RWPE2 (cell line): ENCODE results near the gene TMEM259.

ENCODE experiments used
- ATAC-seq: fragments of 200-7000 bp; cut with Tn5 transposase; 3 replicates; pipeline ENCODE4 v1.9.1; 2021; ENCODE audit warnings: low read depth
- DNase-seq: peaks from one replicate; pipeline ENCODE4 v3.0.0-alpha.2; 2020; ENCODE audit warnings: low spot score
- H3K27ac ChIP-seq: fragments of 450-650 bp; 2 replicates; pipeline ENCODE4 v1.5.1; 2017; ENCODE audit warnings: mild to moderate bottlenecking; ENCODE audit not compliant: poor library complexity, severe bottlenecking
- H3K27me3 ChIP-seq: fragments of 250-450 bp; sonication (Bioruptor Pico); 2 replicates; pipeline ENCODE4 v1.5.1; 2021; ENCODE audit warnings: mild to moderate bottlenecking, moderate library complexity; ENCODE audit not compliant: insufficient read depth, poor library complexity, severe bottlenecking
- H3K36me3 ChIP-seq: fragments of 250-450 bp; sonication (Bioruptor Pico); 2 replicates; pipeline ENCODE4 v1.5.1; 2020; ENCODE audit warnings: low read depth, mild to moderate bottlenecking, moderate library complexity
- H3K4me1 ChIP-seq: fragments of 250-450 bp; sonication (Bioruptor Pico); 2 replicates; pipeline ENCODE4 v1.5.1; 2021; ENCODE audit warnings: mild to moderate bottlenecking, moderate library complexity; ENCODE audit not compliant: insufficient read depth, poor library complexity, severe bottlenecking
- H3K4me3 ChIP-seq: fragments of 250-450 bp; sonication (Bioruptor Pico); 2 replicates; pipeline ENCODE4 v1.5.1; 2021; ENCODE audit warnings: mild to moderate bottlenecking, moderate library complexity; ENCODE audit not compliant: severe bottlenecking
- H3K9me3 ChIP-seq: fragments of 250-450 bp; sonication (Bioruptor Pico); 2 replicates; pipeline ENCODE4 v1.5.1; 2021; ENCODE audit warnings: mild to moderate bottlenecking, moderate library complexity; ENCODE audit not compliant: severe bottlenecking
- CTCF ChIP-seq: fragments of 450-650 bp; IDR thresholded peaks from one replicate; pipeline ENCODE4 v1.5.1; 2017; ENCODE audit warnings: mild to moderate bottlenecking, moderate library complexity; ENCODE audit not compliant: poor library complexity, severe bottlenecking

The TMEM259 gene

GRCh38 chr19:1055028-1055425 is 34.1 kb upstream of the TMEM259 start:
- no peaks in the 10 kb centered on the region for H3K27me3 ChIP-seq
- DNase-seq (no peak), ATAC-seq (no peak)
- TF ChIP-seq CTCF, result no peak
- H3K9me3 ChIP-seq, result no peaks in the 10 kb centered on the region
- H3K4me3 ChIP-seq, result no peak overlapping the region
- no peaks in the 10 kb centered on the region; the same call in 1 of the 2 replicates for H3K36me3 ChIP-seq
- H3K27ac ChIP-seq, result no peak overlapping the region
- no peaks in the 10 kb centered on the region for H3K4me1 ChIP-seq

GRCh38 chr19:1054102-1055027 is 33.4 kb upstream of the TMEM259 start:
- no peaks in the 10 kb centered on the region; the same call in 1 of the 2 replicates for H3K36me3 ChIP-seq
- no peak for TF ChIP-seq CTCF

DNA sequence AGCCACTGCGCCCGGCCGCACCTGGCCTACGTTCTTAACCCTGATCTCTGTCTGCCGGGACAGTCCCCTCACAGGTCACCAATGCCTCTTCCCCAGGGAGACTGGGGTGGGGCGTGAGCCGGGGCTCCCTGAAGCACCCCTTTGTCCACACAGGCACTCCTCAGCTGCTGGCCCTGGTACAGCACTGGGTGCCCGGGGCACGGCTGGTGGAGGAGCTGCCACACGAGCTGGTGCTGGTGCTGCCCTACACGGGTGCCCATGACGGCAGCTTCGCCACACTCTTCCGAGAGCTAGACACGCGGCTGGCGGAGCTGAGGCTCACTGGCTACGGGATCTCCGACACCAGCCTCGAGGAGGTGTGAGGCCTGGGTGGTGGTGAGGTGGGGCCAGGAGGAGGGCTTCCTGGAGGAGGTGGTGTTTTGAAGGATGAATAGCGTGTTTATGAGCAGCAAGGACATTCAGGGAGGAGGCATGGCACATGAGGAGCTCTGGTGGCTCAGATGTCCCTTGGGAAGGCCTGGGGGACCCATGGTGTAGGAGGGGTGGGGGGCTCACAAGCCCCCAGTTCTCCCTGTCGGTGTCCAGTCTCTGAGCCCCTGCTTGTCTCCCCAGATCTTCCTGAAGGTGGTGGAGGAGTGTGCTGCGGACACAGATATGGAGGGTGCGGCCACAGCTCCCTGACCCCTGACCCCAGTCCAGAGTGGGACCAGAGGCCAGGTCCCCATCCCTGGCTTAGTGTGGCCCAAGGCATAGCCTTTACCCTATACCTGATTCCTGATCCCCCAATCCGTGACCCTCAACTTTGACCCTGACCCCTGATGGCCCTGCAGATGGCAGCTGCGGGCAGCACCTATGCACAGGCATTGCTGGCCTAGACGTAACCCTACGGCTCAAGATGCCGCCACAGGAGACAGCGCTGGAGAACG is 32.5 kb upstream of the TMEM259 start:
- no peak for ATAC-seq
- Histone ChIP-seq H3K27me3 (no peaks in the 10 kb centered on the region), H3K27ac (no peak overlapping the region), H3K4me1 (no peaks in the 10 kb centered on the region), H3K9me3 (no peaks in the 10 kb centered on the region), H3K4me3 (no peak overlapping the region), H3K36me3 (no peaks in the 10 kb centered on the region)
- TF ChIP-seq CTCF, result no peak
- no peak for DNase-seq

More at GRCh38 chr19:1054102-1055027, 33.4 kb upstream of the TMEM259 start:
- H3K4me1 ChIP-seq, result no peaks in the 10 kb centered on the region
- DNase-seq (no peak), ATAC-seq (no peak)
- H3K4me3 ChIP-seq, result no peak overlapping the region
- H3K27me3 ChIP-seq, result no peaks in the 10 kb centered on the region
- H3K9me3 ChIP-seq, result no peaks in the 10 kb centered on the region
- no peak overlapping the region for H3K27ac ChIP-seq

GRCh38 chr19:1052349-1052975 is 31.5 kb upstream of the TMEM259 start:
- ATAC-seq, result peak; percentile 21; the same call in 1 of the 3 replicates
- DNase-seq, result no peak
- H3K36me3 ChIP-seq, result no peaks in the 10 kb centered on the region
- no peaks in the 10 kb centered on the region for H3K27me3 ChIP-seq
- no peaks in the 10 kb centered on the region for H3K4me1 ChIP-seq
- no peak overlapping the region for H3K4me3 ChIP-seq
- no peak for TF ChIP-seq CTCF
- no peak overlapping the region for H3K27ac ChIP-seq
- H3K9me3 ChIP-seq, result no peaks in the 10 kb centered on the region
